Endothelial cell of umbilical vein (primary cell): Measurements from ENCODE around the gene KCTD16.

Experiments used
- EZH2 ChIP-seq: IDR thresholded peaks from 2 replicates; pipeline ENCODE4 v1.6.1; 2012; ENCODE audit warnings: borderline replicate concordance, low read depth, mild to moderate bottlenecking, moderate library complexity, low read length, inconsistent platforms; ENCODE audit not compliant: severe bottlenecking
- MAX ChIP-seq: IDR thresholded peaks from 2 replicates; pipeline ENCODE4 v1.6.1; 2011; ENCODE audit not compliant: insufficient read depth, insufficient read length
- POLR2A ChIP-seq: IDR thresholded peaks from 2 replicates; pipeline ENCODE4 v1.6.1; 2012; ENCODE audit warnings: low read depth, mild to moderate bottlenecking, control low read depth, low read length
- POLR2AphosphoS5 ChIP-seq: IDR thresholded peaks from 2 replicates; pipeline ENCODE4 v1.6.1; 2012; ENCODE audit warnings: low read depth, mild to moderate bottlenecking, control low read depth, low read length, moderate library complexity; ENCODE audit not compliant: insufficient read depth
- TF ChIP-seq, protein P1 (sequence below), 2 donors: IDR thresholded peaks; 1 replicate in 1 of 2; 2 replicates in 1 of 2; pipeline ENCODE4 v1.5.1; 2011; ENCODE audit warnings: low read length in 2 of 2, mild to moderate bottlenecking in 2 of 2, moderate library complexity in 2 of 2, control low read depth in 1 of 2, inconsistent platforms in 1 of 2, low read depth in 1 of 2; ENCODE audit not compliant: insufficient read depth in 1 of 2; ENCODE audit errors: extremely low read depth in 1 of 2

GRCh38 chr5:144503123-144503522 lies 332.4 kb downstream of the KCTD16 start:
- TF ChIP-seq MAX (no peak), EZH2 (no peak), POLR2AphosphoS5 (no peak), POLR2A (no peak)
- TF ChIP-seq, protein P1, sequence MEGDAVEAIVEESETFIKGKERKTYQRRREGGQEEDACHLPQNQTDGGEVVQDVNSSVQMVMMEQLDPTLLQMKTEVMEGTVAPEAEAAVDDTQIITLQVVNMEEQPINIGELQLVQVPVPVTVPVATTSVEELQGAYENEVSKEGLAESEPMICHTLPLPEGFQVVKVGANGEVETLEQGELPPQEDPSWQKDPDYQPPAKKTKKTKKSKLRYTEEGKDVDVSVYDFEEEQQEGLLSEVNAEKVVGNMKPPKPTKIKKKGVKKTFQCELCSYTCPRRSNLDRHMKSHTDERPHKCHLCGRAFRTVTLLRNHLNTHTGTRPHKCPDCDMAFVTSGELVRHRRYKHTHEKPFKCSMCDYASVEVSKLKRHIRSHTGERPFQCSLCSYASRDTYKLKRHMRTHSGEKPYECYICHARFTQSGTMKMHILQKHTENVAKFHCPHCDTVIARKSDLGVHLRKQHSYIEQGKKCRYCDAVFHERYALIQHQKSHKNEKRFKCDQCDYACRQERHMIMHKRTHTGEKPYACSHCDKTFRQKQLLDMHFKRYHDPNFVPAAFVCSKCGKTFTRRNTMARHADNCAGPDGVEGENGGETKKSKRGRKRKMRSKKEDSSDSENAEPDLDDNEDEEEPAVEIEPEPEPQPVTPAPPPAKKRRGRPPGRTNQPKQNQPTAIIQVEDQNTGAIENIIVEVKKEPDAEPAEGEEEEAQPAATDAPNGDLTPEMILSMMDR (IDR thresholded peaks at IDR 0.05; ENCODE audit: extremely low read depth in 1 of 2, insufficient read depth in 1 of 2, low read depth in 1 of 2, low read length in 2 of 2), result no peak
